GM12873 (cell line): ENCODE measurements around the gene PELI3.

ENCODE experiments used
- TF ChIP-seq, protein P1 (sequence below): IDR thresholded peaks from 2 replicates; pipeline ENCODE4 v1.5.1; 2012; ENCODE audit warnings: low read depth, mild to moderate bottlenecking, moderate library complexity, low read length, control low read depth; ENCODE audit not compliant: insufficient read depth; ENCODE audit errors: missing control alignments

PELI3 gene

DNA sequence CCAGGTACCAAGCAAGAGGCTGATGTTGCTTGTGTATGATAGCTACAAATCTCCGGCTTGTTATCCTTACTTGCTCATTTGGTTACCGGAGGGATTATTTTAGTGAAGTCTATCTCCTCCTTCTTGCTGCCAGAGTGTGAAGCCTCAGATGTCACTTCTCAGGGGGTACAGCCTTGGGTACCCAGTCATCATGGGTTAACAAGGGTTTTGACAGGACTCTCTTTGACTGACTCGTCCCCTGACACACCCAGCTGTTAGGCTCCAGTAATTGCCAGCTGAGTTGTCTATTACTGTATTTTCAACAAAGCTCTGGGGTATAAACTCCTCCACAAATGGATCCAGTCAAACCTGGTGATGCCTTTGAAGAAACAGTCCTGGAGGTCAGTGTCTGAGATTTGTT lies 11.9 kb upstream of the PELI3 start:
- TF ChIP-seq, protein P1, sequence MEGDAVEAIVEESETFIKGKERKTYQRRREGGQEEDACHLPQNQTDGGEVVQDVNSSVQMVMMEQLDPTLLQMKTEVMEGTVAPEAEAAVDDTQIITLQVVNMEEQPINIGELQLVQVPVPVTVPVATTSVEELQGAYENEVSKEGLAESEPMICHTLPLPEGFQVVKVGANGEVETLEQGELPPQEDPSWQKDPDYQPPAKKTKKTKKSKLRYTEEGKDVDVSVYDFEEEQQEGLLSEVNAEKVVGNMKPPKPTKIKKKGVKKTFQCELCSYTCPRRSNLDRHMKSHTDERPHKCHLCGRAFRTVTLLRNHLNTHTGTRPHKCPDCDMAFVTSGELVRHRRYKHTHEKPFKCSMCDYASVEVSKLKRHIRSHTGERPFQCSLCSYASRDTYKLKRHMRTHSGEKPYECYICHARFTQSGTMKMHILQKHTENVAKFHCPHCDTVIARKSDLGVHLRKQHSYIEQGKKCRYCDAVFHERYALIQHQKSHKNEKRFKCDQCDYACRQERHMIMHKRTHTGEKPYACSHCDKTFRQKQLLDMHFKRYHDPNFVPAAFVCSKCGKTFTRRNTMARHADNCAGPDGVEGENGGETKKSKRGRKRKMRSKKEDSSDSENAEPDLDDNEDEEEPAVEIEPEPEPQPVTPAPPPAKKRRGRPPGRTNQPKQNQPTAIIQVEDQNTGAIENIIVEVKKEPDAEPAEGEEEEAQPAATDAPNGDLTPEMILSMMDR = no peak

DNA sequence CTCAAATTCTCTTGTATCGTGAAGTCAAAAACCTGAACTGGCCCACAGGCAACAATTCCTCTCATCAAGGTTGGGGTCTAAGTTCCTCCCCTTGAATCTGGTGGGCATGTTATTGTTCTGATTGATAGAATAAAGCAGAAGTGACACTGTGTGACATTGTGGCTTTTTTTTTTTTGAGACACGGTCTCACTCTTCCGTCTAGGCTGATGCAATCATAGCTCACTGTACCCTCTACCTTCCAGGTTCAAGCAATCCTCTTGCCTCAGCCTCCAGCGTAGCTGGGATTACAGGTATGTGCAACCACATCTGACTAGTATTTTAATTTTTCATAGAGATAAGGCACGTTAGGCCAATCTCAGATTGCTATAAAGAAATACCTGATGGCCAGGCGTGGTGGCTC lies 8.9 kb upstream of the PELI3 start:
- TF ChIP-seq, protein P1 = no peak

DNA sequence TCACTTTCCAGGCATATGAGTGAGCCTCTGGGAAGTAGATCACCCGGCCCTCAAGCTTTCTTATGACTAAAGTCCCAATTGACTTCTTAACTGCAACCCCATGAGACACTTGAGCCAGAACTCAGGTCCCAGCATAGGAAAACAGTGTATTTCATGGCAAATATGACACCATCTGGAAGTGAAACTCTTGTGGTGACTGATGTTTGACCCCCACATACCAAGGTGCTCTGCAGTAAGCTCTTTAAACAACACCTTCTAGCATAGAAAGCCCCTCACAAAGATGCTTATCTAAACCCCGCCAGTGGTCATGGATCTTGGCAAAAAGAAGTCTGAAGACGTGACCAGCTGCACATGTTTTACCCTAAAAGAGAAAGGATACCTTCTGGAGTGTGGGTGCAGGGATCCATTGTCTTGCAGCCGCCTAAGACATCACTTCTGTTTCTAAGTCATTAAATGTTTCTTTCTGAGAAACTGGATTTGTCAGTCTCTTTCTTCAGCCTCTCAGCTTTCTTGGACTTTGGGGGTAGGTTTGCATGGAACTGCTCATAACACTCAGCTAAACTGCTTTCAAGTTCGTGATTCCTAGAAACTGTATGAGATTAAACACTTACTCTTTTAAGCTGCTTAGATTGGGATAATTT lies 7.4 kb upstream of the PELI3 start:
- TF ChIP-seq, protein P1 = no peak

DNA sequence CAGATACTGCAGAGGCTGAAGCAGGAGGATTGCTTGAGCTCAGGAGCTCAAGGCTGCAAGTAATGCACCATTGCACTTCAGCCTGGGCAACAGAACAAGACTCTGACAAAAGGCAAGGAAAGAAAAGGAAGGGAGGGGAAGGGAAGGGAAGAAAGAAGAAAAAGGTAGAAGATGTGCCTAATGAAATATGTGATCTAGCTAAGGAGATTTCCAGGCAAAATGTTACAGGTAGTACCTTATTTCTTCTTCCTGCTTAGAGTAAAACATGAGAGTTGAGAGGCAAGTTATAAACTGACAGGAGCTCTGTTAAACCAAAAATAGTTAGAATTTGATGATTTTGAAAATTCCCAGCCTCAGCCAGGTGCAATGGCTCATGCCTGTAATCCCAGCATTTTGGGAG lies 4.7 kb upstream of the PELI3 start:
- TF ChIP-seq, protein P1 = no peak

DNA sequence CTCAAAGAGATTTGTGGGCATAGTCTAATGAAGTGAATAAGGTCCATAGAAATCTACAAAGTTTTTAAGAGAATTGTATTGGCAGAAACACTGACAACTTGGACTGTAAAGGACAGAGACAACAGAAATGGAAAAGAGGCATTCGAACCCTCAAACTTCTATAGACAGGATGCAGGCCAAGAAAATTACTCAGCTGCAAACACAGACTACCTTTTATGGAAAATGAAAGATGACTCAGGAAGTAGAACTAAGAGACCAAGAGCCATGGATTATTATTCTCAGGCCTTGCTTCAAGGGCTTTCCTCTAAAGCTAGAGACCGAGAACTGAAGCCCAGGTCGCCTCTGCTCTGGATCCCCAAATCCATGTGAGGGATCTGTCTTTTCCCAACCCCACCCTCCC lies 3.8 kb upstream of the PELI3 start:
- TF ChIP-seq, protein P1 = no peak

DNA sequence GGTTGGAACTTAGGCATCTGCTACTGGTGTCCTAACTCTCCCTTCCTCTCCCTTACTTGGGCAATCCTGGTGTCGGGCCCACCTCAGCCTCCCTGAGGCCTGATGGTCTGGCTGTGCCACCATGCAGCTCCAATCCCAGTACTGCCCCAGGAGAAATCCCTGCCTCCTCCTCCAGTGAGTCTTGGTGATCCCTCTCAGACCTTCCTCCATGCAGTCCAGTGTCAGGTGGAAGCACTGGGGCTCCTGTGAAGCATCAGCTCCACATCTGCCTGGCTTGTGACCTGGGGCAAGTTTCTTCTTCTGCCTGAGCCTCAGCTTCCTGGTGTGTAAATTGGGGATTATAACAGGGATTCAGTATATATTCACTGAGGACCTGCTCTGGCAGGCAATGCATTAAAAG lies 1.8 kb upstream of the PELI3 start:
- TF ChIP-seq, protein P1 = no peak

DNA sequence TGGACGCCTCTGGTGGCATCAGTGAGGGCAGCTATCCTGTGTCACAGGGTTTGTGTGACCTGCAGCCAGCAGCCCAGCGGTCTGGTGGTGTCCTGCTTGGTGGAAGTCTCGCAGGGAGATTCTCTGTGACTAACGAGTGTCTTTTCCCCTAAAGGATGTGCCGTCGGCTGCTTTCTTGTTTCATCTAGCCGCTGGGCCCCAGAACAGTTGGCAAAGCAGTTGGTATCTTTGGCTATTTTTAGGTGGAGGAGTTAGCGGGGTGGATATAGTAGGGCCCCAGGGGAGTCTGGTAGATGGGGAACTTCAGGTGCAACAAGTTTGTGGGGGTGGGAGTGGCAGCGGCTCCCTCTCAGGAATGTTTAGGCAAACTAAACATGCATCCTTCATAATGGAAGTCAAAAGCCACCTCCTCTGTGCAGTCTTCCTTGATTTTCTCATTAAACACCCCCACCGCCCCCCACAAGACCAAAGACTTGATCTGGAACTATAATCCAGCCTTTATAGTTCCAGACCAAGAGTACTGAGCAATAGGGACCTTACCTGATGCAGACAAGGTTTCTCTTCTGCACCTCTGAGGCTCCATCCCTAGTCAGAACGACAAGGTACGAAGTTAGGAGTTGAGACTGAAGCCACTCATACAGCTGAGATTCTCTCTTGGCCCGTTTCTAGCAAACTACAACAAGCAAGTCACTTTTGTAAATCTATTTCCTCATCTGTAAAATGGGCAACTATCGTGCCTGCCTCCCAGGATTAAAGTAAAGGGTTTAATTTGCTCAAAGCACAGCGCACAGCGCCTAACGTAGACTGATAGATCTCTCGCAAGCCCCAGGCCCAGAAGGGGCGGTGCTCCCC lies 1.1 kb upstream of the PELI3 start:
- TF ChIP-seq, protein P1 = no peak
